Common myeloid progenitor, CD34-positive (primary cell): Measurements from ENCODE around the gene ATP11A.
A peak's percentile ranks its signal among the peaks of the same experiment; 100 is the strongest.
"Not testable (repeated sequence)": the region's sequence is repeated elsewhere in the genome, so short reads cannot be mapped to it uniquely, and the experiment has no call there.

ENCODE experiments used
- CTCF ChIA-PET: fragments of 350-600 bp; sonication (Branson Sonifier 250); formaldehyde crosslinking; loops from one replicate; lab custom pipeline; 2021; ENCODE audit warnings: antibody characterized with exemption; lab: Charles Lee
- POLR2A ChIA-PET: fragments of 350-600 bp; sonication (Branson Sonifier 250); formaldehyde crosslinking; loops from one replicate; lab custom pipeline; 2021; ENCODE audit warnings: antibody characterized with exemption; lab: Charles Lee
- DNase-seq, 3 donors: peaks; one replicate each; pipeline versions ENCODE4 v3.0.0 to v3.0.0-alpha.2; 2013
- H3K27ac ChIP-seq, 2 experiments: 1 replicate in 1 of 2; 2 replicates in 1 of 2; pipeline ENCODE4 v1.7.0; 2013; ENCODE audit warnings: inconsistent platforms in 2 of 2, low read length in 2 of 2, mild to moderate bottlenecking in 2 of 2, low read depth in 1 of 2, moderate library complexity in 1 of 2; ENCODE audit not compliant: severe bottlenecking in 2 of 2, insufficient read depth in 1 of 2, poor library complexity in 1 of 2
- H3K27me3 ChIP-seq, 5 experiments: replicated peaks in 2 of 5; 1 replicate in 3 of 5; 2 replicates in 2 of 5; pipeline versions ENCODE4 v1.6.1 to v1.7.0; 2013; ENCODE audit warnings: low read length in 4 of 5, mild to moderate bottlenecking in 2 of 5, moderate library complexity in 2 of 5, inconsistent platforms in 1 of 5; ENCODE audit not compliant: insufficient read depth in 5 of 5, control insufficient read depth in 4 of 5
- H3K36me3 ChIP-seq, 4 experiments: 1 replicate in 2 of 4; 2 replicates in 2 of 4; pipeline versions ENCODE4 v1.6.1 to v1.7.0; 2013; ENCODE audit warnings: low read length in 3 of 4, control low read depth in 1 of 4, mild to moderate bottlenecking in 1 of 4; ENCODE audit not compliant: control insufficient read depth in 4 of 4, insufficient read depth in 4 of 4
- H3K4me1 ChIP-seq, 4 experiments: 1 replicate in 3 of 4; 2 replicates in 1 of 4; pipeline versions ENCODE4 v1.6.1 to v1.7.1; 2013; ENCODE audit warnings: low read length in 3 of 4, mild to moderate bottlenecking in 3 of 4, control low read depth in 1 of 4, inconsistent platforms in 1 of 4, moderate library complexity in 1 of 4; ENCODE audit not compliant: control insufficient read depth in 4 of 4, insufficient read depth in 4 of 4; ENCODE audit errors: control extremely low read depth in 1 of 4
- H3K4me3 ChIP-seq, 7 experiments: 1 replicate in 4 of 7; 2 replicates in 3 of 7; pipeline versions ENCODE4 v1.5.1 to v1.7.0; 2013; ENCODE audit warnings: mild to moderate bottlenecking in 7 of 7, low read length in 6 of 7, moderate library complexity in 6 of 7, inconsistent platforms in 2 of 7, low read depth in 2 of 7, control low read depth in 1 of 7; ENCODE audit not compliant: insufficient read depth in 4 of 7, control insufficient read depth in 1 of 7; ENCODE audit errors: extremely low read depth in 1 of 7
- H3K9me3 ChIP-seq, 5 experiments: 1 replicate in 4 of 5; 2 replicates in 1 of 5; pipeline versions ENCODE4 v1.6.1 to v1.7.1; 2013; ENCODE audit warnings: low read length in 4 of 5, mild to moderate bottlenecking in 2 of 5, inconsistent platforms in 1 of 5, low read depth in 1 of 5, moderate library complexity in 1 of 5; ENCODE audit not compliant: control insufficient read depth in 4 of 5, insufficient read depth in 2 of 5; ENCODE audit errors: control extremely low read depth in 1 of 5
- WGBS: methylation state at CpG from one replicate; pipeline ENCODE4 v1.1.5; 2013; ENCODE audit not compliant: insufficient coverage; 5-methylcytosine and 5-hydroxymethylcytosine counted together

ATP11A gene

GRCh38 chr13:112704308-112705145, 14.7 kb downstream of the ATP11A start:
- CTCF ChIA-PET: no interaction called here
- POLR2A ChIA-PET: no interaction called here
- H3K9me3 ChIP-seq: no peaks in the 10 kb centered on the region
- peaks cover 0 to 3% (median 0%) of the 10 kb centered on the region in 4 experiments for H3K36me3 ChIP-seq
- peaks cover 0 to 39% (median 9%) of the 10 kb centered on the region in 4 experiments for H3K4me1 ChIP-seq
- 77% methylated on average over 7 of the region's 17 CpGs for WGBS
- DNase-seq: no peak
- H3K27ac ChIP-seq: no peak overlapping the region
- peak overlapping the region in 1 of 7 experiments; percentile 30 for H3K4me3 ChIP-seq
- H3K27me3 ChIP-seq: no peaks in the 10 kb centered on the region

- ChIA-PET CTCF (interaction anchor here (0.9 kb wide), 1 partner anchor 12 kb away, joined by 3 read pairs; no protein-coding TSS in a partner anchor), POLR2A (no interaction called here)
- H3K27ac ChIP-seq: no peak overlapping the region
- peaks cover 0 to 3% (median 0%) of the 10 kb centered on the region in 4 experiments for H3K36me3 ChIP-seq
- H3K4me3 ChIP-seq: no peak overlapping the region
- DNase-seq: no peak
- H3K4me1 ChIP-seq: peaks cover 0 to 38% (median 9%) of the 10 kb centered on the region in 4 experiments
- H3K9me3 ChIP-seq: no peaks in the 10 kb centered on the region
- WGBS: 95% methylated on average over 16 of the region's 17 CpGs
- H3K27me3 ChIP-seq: no peaks in the 10 kb centered on the region
Observed at GRCh38 chr13:112705286-112705685, 15.4 kb downstream of the ATP11A start.

GRCh38 chr13:112706171-112706570, 16.3 kb downstream of the ATP11A start:
- DNase-seq: no peak
- Histone ChIP-seq H3K9me3 (no peaks in the 10 kb centered on the region), H3K4me1 (peaks cover 0 to 39% (median 9%) of the 10 kb centered on the region in 4 experiments), H3K36me3 (peaks cover 0 to under 1% (median 0%) of the 10 kb centered on the region in 4 experiments), H3K27me3 (no peaks in the 10 kb centered on the region), H3K4me3 (no peak overlapping the region), H3K27ac (no peak overlapping the region)
- ChIA-PET POLR2A (no interaction called here), CTCF (interaction anchor here (0.9 kb wide), 3 partner anchors 11 to 106 kb away, joined by 3 read pairs; no protein-coding TSS in a partner anchor)
- WGBS: 100% methylated on average over 2 of the region's 4 CpGs

GRCh38 chr13:112708560-112709240, 18.9 kb downstream of the ATP11A start:
- no peak overlapping the region for H3K27ac ChIP-seq
- ChIA-PET CTCF (no interaction called here), POLR2A (no interaction called here)
- no peak overlapping the region for H3K4me3 ChIP-seq
- DNase-seq: no peak
- H3K9me3 ChIP-seq: no peaks in the 10 kb centered on the region
- WGBS: 70% methylated on average over 7 of the region's 11 CpGs
- no peaks in the 10 kb centered on the region for H3K27me3 ChIP-seq
- H3K36me3 ChIP-seq: no peaks in the 10 kb centered on the region
- H3K4me1 ChIP-seq: peaks cover 0 to 31% (median 9%) of the 10 kb centered on the region in 4 experiments

DNA sequence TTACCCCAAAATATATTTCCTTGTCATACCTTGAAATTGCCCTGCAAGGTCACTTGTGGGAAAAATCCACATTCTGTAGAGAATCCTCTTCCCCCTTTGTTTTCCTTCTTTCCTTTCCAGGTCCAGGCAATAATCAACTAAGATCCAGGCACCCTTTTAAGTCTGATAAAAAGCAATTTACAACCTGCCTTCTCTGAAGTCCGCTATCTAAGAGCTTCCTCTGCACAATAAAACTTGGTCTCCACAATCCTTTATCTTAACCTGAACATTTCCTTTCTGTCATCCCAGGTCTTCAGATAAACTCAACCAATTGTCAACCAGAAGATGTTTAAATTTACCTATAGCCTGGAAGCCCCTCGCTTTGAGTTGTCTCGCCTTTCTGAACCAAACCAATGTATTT, 19.5 kb downstream of the ATP11A start:
- H3K36me3 ChIP-seq, POLR2A ChIA-PET, H3K9me3 ChIP-seq, H3K27me3 ChIP-seq, H3K4me3 ChIP-seq, CTCF ChIA-PET, DNase-seq, H3K27ac ChIP-seq: not testable (repeated sequence)
- whole genome bisulfite sequencing: 86% methylated on average over 1 of the region's 3 CpGs
- H3K4me1 ChIP-seq: peaks cover 0 to 24% (median 8%) of the 10 kb centered on the region in 4 experiments

GRCh38 chr13:112709825-112710783, 20.3 kb downstream of the ATP11A start:
- ChIA-PET CTCF (interaction anchor here (1.7 kb wide), 1 partner anchor 15 kb away, joined by 4 read pairs; no protein-coding TSS in a partner anchor), POLR2A (no interaction called here)
- Histone ChIP-seq H3K27ac (no peak overlapping the region), H3K27me3 (no peaks in the 10 kb centered on the region), H3K36me3 (no peaks in the 10 kb centered on the region), H3K9me3 (peaks cover 0 to 6% (median 2%) of the 10 kb centered on the region in 5 experiments), H3K4me3 (no peak overlapping the region), H3K4me1 (peaks cover 0 to 17% (median 5%) of the 10 kb centered on the region in 4 experiments)
- DNase-seq: no peak
- 98% methylated on average over 24 of the region's 26 CpGs for WGBS
